CD4-positive, alpha-beta T cell treated with Interleukin-10 for 1 hour (primary cell): ENCODE measurements around the gene SLMAP.
A peak's percentile ranks its signal among the peaks of the same experiment; 100 is the strongest.

Experiments used
- DNase-seq: peaks from one replicate; pipeline ENCODE4 v3.0.0-alpha.2; 2020

The SLMAP gene

GRCh38 chr3:57903124-57903890 is 147.2 kb downstream of the SLMAP start:
- no peak for DNase-seq

GRCh38 chr3:57910990-57911389 is 154.9 kb downstream of the SLMAP start:
- DNase-seq: peak; percentile 18

DNA sequence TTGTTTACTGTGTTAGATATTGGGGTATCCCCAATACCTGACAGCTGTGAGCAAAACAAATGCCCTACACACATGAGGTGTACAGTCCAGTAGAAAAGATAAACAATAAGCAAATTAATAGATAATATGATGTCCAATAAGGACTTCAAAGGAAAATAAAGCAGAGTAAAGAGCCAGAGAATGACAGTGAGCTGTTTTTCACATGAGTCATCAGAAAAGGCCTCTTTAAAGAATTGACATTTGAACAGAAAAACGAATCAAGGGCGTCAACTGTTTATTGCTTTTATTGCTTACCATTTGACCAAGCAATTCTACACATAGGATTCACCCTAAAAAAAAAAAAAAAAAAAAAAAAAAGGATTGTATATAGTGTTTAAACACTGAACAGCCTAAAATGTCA is 155.5 kb downstream of the SLMAP start:
- no peak for DNase-seq

DNA sequence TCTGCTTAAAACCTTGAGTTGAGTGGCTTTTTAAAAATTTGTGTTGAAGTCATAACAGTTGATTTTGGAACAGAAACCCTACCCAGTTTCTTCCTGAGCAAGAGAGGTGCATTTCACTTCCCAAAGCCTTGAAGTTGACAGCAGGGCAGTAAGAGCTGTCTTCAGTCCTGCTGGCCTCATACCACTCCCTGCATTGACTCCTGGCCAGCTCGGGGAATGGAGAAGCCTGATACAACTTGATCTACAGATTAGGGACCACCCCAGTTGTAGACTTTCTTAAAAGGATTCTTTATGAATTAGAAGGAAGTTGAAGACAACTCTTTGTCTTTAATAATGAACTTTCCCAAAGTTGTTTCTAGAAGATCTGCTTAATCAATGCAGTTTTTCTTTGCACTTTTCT is 161.5 kb downstream of the SLMAP start:
- no peak for DNase-seq

- no peak for DNase-seq
These were observed 162.2 kb downstream of the SLMAP start for GRCh38 chr3:57918123-57918837.

DNA sequence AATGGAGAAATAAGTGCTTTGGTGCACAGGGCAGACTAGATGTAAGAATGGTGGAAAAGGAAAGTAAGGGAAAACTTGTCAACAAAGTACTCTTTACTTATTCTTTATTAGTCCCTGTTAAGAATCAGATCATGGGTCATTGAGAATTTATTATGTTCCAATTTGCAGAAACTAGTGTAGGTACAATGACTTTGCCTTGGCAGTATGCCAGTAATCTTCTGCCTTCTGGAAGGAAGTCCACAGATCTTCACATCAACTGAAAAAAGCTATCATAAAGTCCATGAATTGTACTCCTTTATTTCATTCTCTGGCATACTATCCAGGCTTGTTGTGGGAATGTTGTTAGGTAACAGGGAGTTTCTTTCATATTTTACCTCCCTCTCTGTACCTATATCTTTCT is 163.9 kb downstream of the SLMAP start:
- DNase-seq: no peak

DNA sequence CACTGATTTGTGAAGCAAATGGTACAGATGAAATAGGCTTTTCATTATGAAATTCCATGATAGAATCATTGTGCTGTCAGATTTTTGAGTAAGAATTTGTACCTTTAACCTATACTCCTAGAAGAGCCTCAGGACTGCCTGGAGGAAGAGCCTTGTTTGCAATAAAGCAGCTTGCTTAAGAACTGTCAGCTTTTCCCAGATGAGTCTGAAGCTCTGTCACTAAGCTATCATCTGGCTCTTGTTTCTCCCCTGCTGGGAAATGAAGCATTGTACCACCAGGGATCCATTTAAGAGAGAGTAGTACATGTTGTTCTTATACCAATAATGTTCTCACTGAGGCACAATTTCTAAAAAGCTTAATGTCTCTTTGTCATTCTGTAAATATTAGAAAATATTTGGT is 167.0 kb downstream of the SLMAP start:
- DNase-seq: no peak

- no peak for DNase-seq
These were observed 167.6 kb downstream of the SLMAP start for GRCh38 chr3:57923752-57924151.

GRCh38 chr3:57927166-57927565 is 171.1 kb downstream of the SLMAP start:
- no peak for DNase-seq

- DNase-seq: no peak
These were observed 171.8 kb downstream of the SLMAP start for GRCh38 chr3:57927916-57928315.

- no peak for DNase-seq
These were observed 172.4 kb downstream of the SLMAP start for GRCh38 chr3:57928511-57928910.

- DNase-seq: no peak
These were observed 173.9 kb downstream of the SLMAP start for GRCh38 chr3:57929988-57930387.

DNA sequence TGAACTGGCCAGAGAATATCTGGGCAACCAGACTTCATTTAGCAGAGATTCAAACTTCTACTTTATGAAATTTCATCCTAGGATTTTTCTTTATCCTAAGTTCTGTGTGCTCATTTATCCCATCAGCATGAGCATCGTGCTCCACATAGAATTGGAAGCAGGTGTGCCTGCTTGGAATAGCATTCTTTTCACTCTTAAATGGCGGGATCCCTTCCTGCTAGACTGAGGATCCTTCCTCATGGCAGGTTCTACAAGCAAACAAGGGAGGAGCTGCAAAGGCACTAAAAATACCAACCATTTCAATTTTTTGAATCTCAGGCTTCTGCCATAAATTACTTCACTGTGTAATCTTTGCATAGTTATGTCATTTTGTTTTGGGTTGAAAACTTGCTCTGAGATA is 177.5 kb downstream of the SLMAP start:
- DNase-seq: no peak

DNA sequence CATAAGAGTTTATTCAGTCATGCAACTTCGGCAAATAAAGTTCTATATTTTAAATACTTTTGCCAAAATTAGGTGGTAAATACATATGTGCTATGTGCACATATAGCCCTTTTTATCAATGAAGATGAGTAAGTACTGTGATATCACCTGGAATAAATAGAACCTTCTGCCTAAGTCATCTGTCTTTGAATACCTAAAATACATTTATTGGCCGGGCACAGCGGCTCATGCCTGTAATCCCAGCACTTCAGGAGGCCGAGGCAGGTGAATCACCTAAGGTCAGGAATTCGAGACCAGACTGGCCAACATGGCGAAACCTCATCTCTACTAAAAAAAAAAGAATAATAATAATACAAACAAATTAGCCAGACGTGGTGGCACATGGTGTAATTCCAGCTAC is 178.3 kb downstream of the SLMAP start:
- no peak for DNase-seq

GRCh38 chr3:57935539-57935938 is 179.4 kb downstream of the SLMAP start:
- no peak for DNase-seq

- DNase-seq: no peak
These were observed 181.0 kb downstream of the SLMAP start for GRCh38 chr3:57937092-57937491.

DNA sequence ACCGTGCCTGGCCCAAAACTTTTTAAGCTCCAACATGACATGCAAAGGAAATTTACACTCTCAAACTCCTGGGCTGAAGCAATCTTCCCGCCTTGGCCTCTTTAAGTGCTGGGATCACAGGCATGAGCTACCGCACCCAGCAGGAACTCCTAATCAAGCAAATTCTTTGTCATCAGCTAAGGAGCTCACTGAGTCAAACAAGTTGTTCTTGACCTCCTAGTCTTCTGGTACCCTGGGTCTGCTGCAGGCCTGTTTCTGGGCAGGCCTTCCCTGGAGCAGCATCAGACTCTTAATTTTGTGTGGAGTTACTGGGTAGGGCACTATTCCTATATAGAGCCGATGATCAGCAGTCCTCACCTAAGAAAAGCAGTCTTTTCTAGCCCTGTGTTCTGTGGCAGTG is 183.7 kb downstream of the SLMAP start:
- DNase-seq: no peak

- no peak for DNase-seq
These were observed 186.3 kb downstream of the SLMAP start for GRCh38 chr3:57942388-57942787.

GRCh38 chr3:57942872-57943283 is 186.8 kb downstream of the SLMAP start:
- DNase-seq: no peak

GRCh38 chr3:57943525-57944495 is 187.7 kb downstream of the SLMAP start:
- DNase-seq: no peak

GRCh38 chr3:57946970-57947381 is 190.9 kb downstream of the SLMAP start:
- no peak for DNase-seq

- no peak for DNase-seq
These were observed 192.1 kb downstream of the SLMAP start for GRCh38 chr3:57948080-57948671.

GRCh38 chr3:57948781-57949242 is 192.7 kb downstream of the SLMAP start:
- DNase-seq: no peak
